Fibroblast of skin of abdomen (primary cell): Measurements from ENCODE around the gene PMEL.
"Not testable (repeated sequence)": the region's sequence is repeated elsewhere in the genome, so short reads cannot be mapped to it uniquely, and the experiment has no call there.

Experiments
- DNase-seq: peaks from one replicate; pipeline ENCODE4 v3.0.0-alpha.2; 2013

The PMEL gene

GRCh38 chr12:55982319-55982936 lies 16.6 kb upstream of the PMEL start:
- no peak for DNase-seq

GRCh38 chr12:55981882-55982281 lies 16.0 kb upstream of the PMEL start:
- DNase-seq, result not testable (repeated sequence)

- DNase-seq, result no peak
These were observed 13.2 kb upstream of the PMEL start for GRCh38 chr12:55979069-55979468.

GRCh38 chr12:55978393-55978792 lies 12.6 kb upstream of the PMEL start:
- DNase-seq, result no peak

- DNase-seq, result no peak
These were observed 8.5 kb upstream of the PMEL start for GRCh38 chr12:55974308-55974730.

- peak; percentile 100 for DNase-seq
These were observed 7.9 kb upstream of the PMEL start, which contains the start of gene RAB5B for GRCh38 chr12:55973599-55974307. RAB5B (plus strand) TSS chr12:55974078; CDS start chr12:55986961, 12,883 bp downstream.

GRCh38 chr12:55972911-55973598 lies 7.2 kb upstream of the PMEL start:
- peak; percentile 26 for DNase-seq

GRCh38 chr12:55972456-55972855 lies 6.6 kb upstream of the PMEL start:
- no peak for DNase-seq

- peak; percentile 43 for DNase-seq
These were observed 6.2 kb upstream of the PMEL start for GRCh38 chr12:55972042-55972441.

GRCh38 chr12:55970775-55971174 lies 4.9 kb upstream of the PMEL start:
- DNase-seq, result peak; percentile 9

- no peak for DNase-seq
These were observed 3.5 kb upstream of the PMEL start for GRCh38 chr12:55969356-55969755.

GRCh38 chr12:55966408-55967281 lies 803 bp upstream of the PMEL start, which contains the start of gene CDK2:
CDK2 (plus strand) TSS chr12:55966830; CDS start chr12:55967009, 179 bp downstream.
- peak; percentile 75 for DNase-seq

GRCh38 chr12:55965240-55965639 lies 602 bp downstream of the PMEL start:
- no peak for DNase-seq

GRCh38 chr12:55963760-55964159 lies 2.1 kb downstream of the PMEL start:
- DNase-seq, result no peak

- DNase-seq, result no peak
These were observed 8.6 kb downstream of the PMEL start for GRCh38 chr12:55957106-55957859.

GRCh38 chr12:55955800-55956508 lies 9.9 kb downstream of the PMEL start:
- DNase-seq, result peak; percentile 54

- DNase-seq, result no peak
These were observed 10.5 kb downstream of the PMEL start for GRCh38 chr12:55955344-55955743.

- no peak for DNase-seq
These were observed 19.3 kb downstream of the PMEL start for GRCh38 chr12:55946553-55946952.

- DNase-seq, result no peak
These were observed 23.2 kb downstream of the PMEL start for GRCh38 chr12:55942577-55943136.

GRCh38 chr12:55942055-55942454 lies 23.8 kb downstream of the PMEL start:
- no peak for DNase-seq
